ENCODE data around the gene ITGB8. TPM values are rescaled to one million over a fixed set of nuclear protein-coding genes. Genes with fewer than 3 reads are reported as not detected.

Gene ITGB8
- total RNA-seq, 2 experiments from 2014 or later, result not detected

- TF ChIP-seq CTCF (IDR thresholded peaks at IDR 0.05), result no peak
- H3K9me3 Mint-ChIP-seq, result no peaks in the 10 kb centered on the region
- ATAC-seq, result no peak
- no peak for DNase-seq
- H3K27me3 Mint-ChIP-seq, result peaks cover 36% of the 10 kb centered on the region
- H3K4me3 Mint-ChIP-seq, result no peak overlapping the region
- no peaks in the 10 kb centered on the region for H3K36me3 Mint-ChIP-seq (ENCODE audit: low read depth)
- ChIA-PET CTCF (no interaction called here), POLR2A (no interaction called here)
- intact Hi-C loops (cut with micrococcal nuclease), result no loop called here
- no peak overlapping the region for H3K27ac Mint-ChIP-seq
- peaks cover 13% of the 10 kb centered on the region for H3K4me1 Mint-ChIP-seq (ENCODE audit: low read depth)
Measured at GRCh38 chr7:20326342-20326741, 4.4 kb upstream of the ITGB8 start.

- POLR2A ChIA-PET, result no interaction called here
- DNase-seq, result no peak
- H3K27ac Mint-ChIP-seq, result no peak overlapping the region
- H3K4me1 Mint-ChIP-seq (ENCODE audit: low read depth), result peaks cover 17% of the 10 kb centered on the region
- H3K27me3 Mint-ChIP-seq, result peaks cover 38% of the 10 kb centered on the region
- H3K4me3 Mint-ChIP-seq, result no peak overlapping the region
- CTCF ChIA-PET, result interaction anchor here (0.9 to 1.6 kb wide), 2 partner anchors 271 to 618 kb away, joined by 3 to 4 read pairs; partner anchors contain the start of gene POLR1F
- H3K9me3 Mint-ChIP-seq, result no peaks in the 10 kb centered on the region
- intact Hi-C loops (cut with micrococcal nuclease), result no loop called here
- no peak for TF ChIP-seq CTCF (IDR thresholded peaks at IDR 0.05)
- ATAC-seq, result no peak
- no peaks in the 10 kb centered on the region for H3K36me3 Mint-ChIP-seq (ENCODE audit: low read depth)
Measured at GRCh38 chr7:20327055-20327454, 3.6 kb upstream of the ITGB8 start.

- no peak overlapping the region for H3K27ac Mint-ChIP-seq
- ChIA-PET CTCF (interaction anchor here (0.9 to 1.6 kb wide), 2 partner anchors 270 to 619 kb away, joined by 3 to 4 read pairs; partner anchors contain the start of gene POLR1F), POLR2A (no interaction called here)
- peaks cover 18% of the 10 kb centered on the region for H3K4me1 Mint-ChIP-seq (ENCODE audit: low read depth)
- intact Hi-C loops (cut with micrococcal nuclease), result no loop called here
- H3K27me3 Mint-ChIP-seq, result peaks cover 45% of the 10 kb centered on the region
- no peaks in the 10 kb centered on the region for H3K36me3 Mint-ChIP-seq (ENCODE audit: low read depth)
- DNase-seq, result no peak
- TF ChIP-seq CTCF (IDR thresholded peaks at IDR 0.05), result no peak
- no peak overlapping the region for H3K4me3 Mint-ChIP-seq
- no peaks in the 10 kb centered on the region for H3K9me3 Mint-ChIP-seq
- no peak for ATAC-seq
Measured at GRCh38 chr7:20328027-20328426, 2.7 kb upstream of the ITGB8 start.

- ChIA-PET CTCF (no interaction called here), POLR2A (no interaction called here)
- no peaks in the 10 kb centered on the region for H3K9me3 Mint-ChIP-seq
- TF ChIP-seq CTCF (IDR thresholded peaks at IDR 0.05), result no peak
- no peaks in the 10 kb centered on the region for H3K36me3 Mint-ChIP-seq (ENCODE audit: low read depth)
- DNase-seq (no peak), ATAC-seq (no peak)
- intact Hi-C loops (cut with micrococcal nuclease), result no loop called here
- peaks cover 48% of the 10 kb centered on the region for H3K27me3 Mint-ChIP-seq
- H3K4me3 Mint-ChIP-seq, result no peak overlapping the region
- no peak overlapping the region for H3K27ac Mint-ChIP-seq
- H3K4me1 Mint-ChIP-seq (ENCODE audit: low read depth), result peaks cover 18% of the 10 kb centered on the region
Measured at GRCh38 chr7:20328692-20329091, 2.0 kb upstream of the ITGB8 start.

GRCh38 chr7:20329389-20330238, 1.1 kb upstream of the ITGB8 start:
- intact Hi-C loops (cut with micrococcal nuclease), result no loop called here
- peak; percentile 22 for ATAC-seq
- TF ChIP-seq CTCF (IDR thresholded peaks at IDR 0.05), result no peak
- peaks cover 46% of the 10 kb centered on the region for H3K27me3 Mint-ChIP-seq
- ChIA-PET CTCF (interaction anchor here (1.1 to 1.3 kb wide), 2 partner anchors 19 to 576 kb away, joined by 3 to 4 read pairs; no protein-coding TSS in a partner anchor), POLR2A (no interaction called here)
- DNase-seq, result peak; percentile 29
- H3K9me3 Mint-ChIP-seq, result no peaks in the 10 kb centered on the region
- peak overlapping the region; percentile 76 for H3K4me3 Mint-ChIP-seq
- H3K27ac Mint-ChIP-seq, result no peak overlapping the region
- H3K36me3 Mint-ChIP-seq (ENCODE audit: low read depth), result no peaks in the 10 kb centered on the region
- peaks cover 18% of the 10 kb centered on the region for H3K4me1 Mint-ChIP-seq (ENCODE audit: low read depth)
